ENCODE results near the gene HOXC5. TPM values are rescaled to one million over a fixed set of nuclear protein-coding genes. Genes with fewer than 3 reads are reported as not detected.

Gene HOXC5
- total RNA-seq, 3 donors from 2014 or later = not detected

DNA sequence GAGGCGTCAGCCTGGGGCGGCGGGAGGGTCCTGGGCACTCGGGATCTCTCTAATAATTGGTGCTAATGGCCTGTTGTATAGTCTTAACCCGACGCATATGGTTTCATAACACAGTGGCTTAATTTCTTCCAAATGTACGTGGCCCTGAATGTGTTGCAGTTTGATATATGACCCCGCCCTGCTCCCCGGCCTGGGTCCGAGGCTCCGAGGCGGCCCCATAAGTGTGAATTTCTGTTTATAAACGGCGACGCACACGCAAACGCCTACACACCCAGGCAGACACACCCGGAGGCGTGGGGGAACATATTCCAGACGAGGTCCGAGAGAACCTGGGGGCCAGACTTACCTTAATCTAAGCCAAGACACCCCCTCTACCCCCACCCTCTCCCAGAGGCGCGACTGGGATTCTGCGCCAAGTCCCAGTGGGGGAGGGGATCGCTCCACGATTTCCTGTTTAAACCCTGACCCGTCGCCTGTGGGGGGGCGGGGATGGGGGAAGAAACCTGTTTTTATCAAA is 14.3 kb upstream of the HOXC5 start:
- Mint-ChIP-seq H3K27me3 (ENCODE audit: low read depth) (peaks cover 75% of the 10 kb centered on the region), H3K4me1 (ENCODE audit: low read depth) (peaks cover 11% of the 10 kb centered on the region), H3K36me3 (ENCODE audit: insufficient read depth) (no peaks in the 10 kb centered on the region), H3K4me3 (no peak overlapping the region), H3K9me3 (no peaks in the 10 kb centered on the region)
- ATAC-seq = no peak
- DNase-seq = no peak

DNA sequence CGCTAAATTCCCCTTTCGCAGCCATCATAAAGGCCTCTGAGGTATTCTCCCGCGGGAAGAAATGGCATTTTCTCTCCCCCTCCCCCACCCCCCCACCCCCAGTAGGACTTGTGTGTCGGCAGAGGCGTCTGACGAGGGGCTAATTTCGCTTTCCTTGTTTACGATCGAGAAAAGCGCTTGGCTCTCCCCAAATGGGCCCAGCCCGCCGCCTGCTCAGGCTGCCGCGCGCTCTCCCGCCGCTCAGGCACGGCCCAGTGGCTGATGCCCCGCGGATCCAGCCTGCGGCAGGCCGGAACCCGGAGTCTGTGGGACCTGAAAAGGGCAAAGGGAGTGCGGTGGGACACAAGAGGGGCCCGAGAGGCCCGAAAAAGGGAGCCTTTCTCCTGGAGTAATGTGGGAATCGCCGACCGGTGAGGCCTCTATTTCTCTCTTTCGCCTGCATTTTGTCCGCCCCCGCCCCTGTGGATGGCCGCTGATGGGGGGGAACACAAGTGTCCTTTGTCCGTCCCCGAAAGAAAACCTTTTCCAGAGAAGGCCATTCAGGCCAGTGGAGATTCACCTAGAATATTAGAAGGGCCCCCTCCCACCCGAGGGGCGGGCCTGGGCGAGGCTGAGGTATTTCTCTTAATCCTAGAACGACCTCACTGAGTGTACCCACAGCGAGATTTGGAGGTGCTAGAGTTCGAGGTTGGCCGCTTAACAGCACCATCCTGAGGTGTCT is 13.6 kb upstream of the HOXC5 start:
- H3K27me3 Mint-ChIP-seq (ENCODE audit: low read depth) = peaks cover 74% of the 10 kb centered on the region
- H3K9me3 Mint-ChIP-seq = no peaks in the 10 kb centered on the region
- H3K36me3 Mint-ChIP-seq (ENCODE audit: insufficient read depth) = no peaks in the 10 kb centered on the region
- H3K4me1 Mint-ChIP-seq (ENCODE audit: low read depth) = peaks cover 11% of the 10 kb centered on the region
- no peak overlapping the region for H3K4me3 Mint-ChIP-seq
- ATAC-seq = no peak
- DNase-seq = no peak

DNA sequence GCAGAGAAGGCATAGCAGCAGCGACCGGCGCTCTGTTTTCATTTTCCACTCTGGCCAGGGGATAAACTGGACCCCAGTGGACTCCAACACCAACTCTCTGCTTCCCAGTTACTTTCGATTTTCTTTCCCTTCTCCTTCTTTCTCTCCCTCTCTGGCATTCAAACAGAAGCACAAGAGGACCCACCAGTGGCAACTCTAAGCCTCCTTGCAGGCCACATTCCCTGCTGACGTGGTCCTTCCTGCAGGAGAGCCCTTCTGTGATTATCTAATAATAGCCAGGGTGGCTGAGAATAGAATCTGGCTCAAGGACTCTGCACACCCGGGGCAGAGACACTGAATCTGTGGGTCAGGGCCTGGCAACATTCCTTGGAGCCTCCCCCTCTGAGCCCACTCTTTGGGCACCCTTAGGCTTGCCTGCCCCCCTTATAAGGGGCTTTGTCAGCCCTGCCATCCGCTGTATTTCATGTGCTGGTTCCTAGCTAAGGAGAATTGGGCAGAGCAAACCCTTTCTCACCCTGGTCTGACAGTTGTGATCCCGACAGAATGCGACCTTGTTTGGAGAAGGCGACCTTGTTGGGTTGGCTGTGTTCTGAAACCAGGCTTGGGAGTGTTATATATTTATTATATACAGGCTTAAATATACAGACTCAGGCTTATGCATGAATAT is 12.8 kb upstream of the HOXC5 start:
- Mint-ChIP-seq H3K4me1 (ENCODE audit: low read depth) (peaks cover 8% of the 10 kb centered on the region), H3K9me3 (no peaks in the 10 kb centered on the region), H3K36me3 (ENCODE audit: insufficient read depth) (no peaks in the 10 kb centered on the region), H3K4me3 (peak overlapping the region; percentile 11), H3K27me3 (ENCODE audit: low read depth) (peaks cover 68% of the 10 kb centered on the region)
- no peak for ATAC-seq
- no peak for DNase-seq

- Mint-ChIP-seq H3K27me3 (ENCODE audit: low read depth) (peaks cover 64% of the 10 kb centered on the region), H3K9me3 (no peaks in the 10 kb centered on the region), H3K36me3 (ENCODE audit: insufficient read depth) (no peaks in the 10 kb centered on the region), H3K4me3 (no peak overlapping the region), H3K4me1 (ENCODE audit: low read depth) (peaks cover 8% of the 10 kb centered on the region)
- no peak for DNase-seq
- no peak for ATAC-seq
These were observed 12.1 kb upstream of the HOXC5 start for GRCh38 chr12:54020591-54021405.

DNA sequence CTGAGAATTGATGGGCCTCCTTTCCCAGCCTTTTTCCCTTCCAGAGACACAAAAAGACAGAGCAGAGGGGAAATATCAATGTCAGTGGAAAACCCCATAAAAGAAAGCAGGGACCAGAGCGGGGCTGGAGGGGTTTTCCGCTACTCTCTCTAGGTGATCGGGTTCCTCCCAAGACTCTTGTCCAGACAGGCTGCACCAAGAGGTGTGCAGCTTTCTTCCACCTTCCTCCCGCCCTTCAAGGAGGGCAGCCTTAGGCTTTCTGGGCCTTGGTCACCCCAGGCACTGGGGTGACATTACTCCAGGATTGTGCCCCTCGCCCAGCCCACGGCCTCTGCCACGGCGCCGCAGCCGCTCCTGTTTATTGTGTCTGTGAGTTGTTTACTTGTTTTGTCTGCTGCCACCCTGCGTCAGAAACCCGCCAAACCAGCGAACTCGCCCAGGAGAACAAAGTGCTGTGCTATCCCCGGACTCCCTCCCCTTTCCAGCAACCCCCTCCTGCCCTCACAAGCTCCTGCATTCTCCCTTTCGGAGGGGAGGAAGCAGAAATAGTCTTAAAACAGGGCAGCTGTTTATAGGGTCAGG is 11.3 kb upstream of the HOXC5 start:
- no peak overlapping the region for H3K4me3 Mint-ChIP-seq
- no peaks in the 10 kb centered on the region for H3K9me3 Mint-ChIP-seq
- H3K36me3 Mint-ChIP-seq (ENCODE audit: insufficient read depth) = no peaks in the 10 kb centered on the region
- ATAC-seq (no peak), DNase-seq (no peak)
- H3K27me3 Mint-ChIP-seq (ENCODE audit: low read depth) = peaks cover 65% of the 10 kb centered on the region
- H3K4me1 Mint-ChIP-seq (ENCODE audit: low read depth) = peaks cover 8% of the 10 kb centered on the region

- ATAC-seq (no peak), DNase-seq (no peak)
- H3K36me3 Mint-ChIP-seq (ENCODE audit: insufficient read depth) = no peaks in the 10 kb centered on the region
- no peak overlapping the region for H3K4me3 Mint-ChIP-seq
- no peaks in the 10 kb centered on the region for H3K9me3 Mint-ChIP-seq
- peaks cover 6% of the 10 kb centered on the region for H3K4me1 Mint-ChIP-seq (ENCODE audit: low read depth)
- peaks cover 73% of the 10 kb centered on the region for H3K27me3 Mint-ChIP-seq (ENCODE audit: low read depth)
These were observed 9.6 kb upstream of the HOXC5 start for GRCh38 chr12:54022960-54023884.

DNA sequence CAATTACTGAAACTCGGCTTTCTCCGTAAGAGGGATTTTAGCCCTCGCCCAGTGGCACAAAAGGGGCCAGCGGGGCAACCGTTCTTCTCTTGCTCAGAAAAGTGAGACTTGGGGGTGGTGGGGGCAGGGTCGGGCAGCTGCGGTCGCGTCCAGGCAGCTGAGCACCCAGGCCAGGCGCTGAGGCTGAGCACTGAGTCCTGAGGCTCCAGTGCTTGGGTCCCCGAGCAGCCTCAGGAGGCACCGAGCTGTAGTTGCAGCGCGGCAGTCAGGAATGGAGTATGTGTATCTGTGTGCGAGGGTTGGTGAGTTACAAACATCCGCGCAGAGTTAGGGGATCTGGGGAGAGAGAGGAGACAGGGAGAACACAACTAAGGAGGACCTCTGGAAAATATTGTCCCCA is 8.7 kb upstream of the HOXC5 start:
- ATAC-seq (no peak), DNase-seq (no peak)
- no peak overlapping the region for H3K4me3 Mint-ChIP-seq
- no peaks in the 10 kb centered on the region for H3K9me3 Mint-ChIP-seq
- no peaks in the 10 kb centered on the region for H3K36me3 Mint-ChIP-seq (ENCODE audit: insufficient read depth)
- peaks cover 76% of the 10 kb centered on the region for H3K27me3 Mint-ChIP-seq (ENCODE audit: low read depth)
- peaks cover 9% of the 10 kb centered on the region for H3K4me1 Mint-ChIP-seq (ENCODE audit: low read depth)

GRCh38 chr12:54024581-54025305 is 8.1 kb upstream of the HOXC5 start:
- H3K4me3 Mint-ChIP-seq = no peak overlapping the region
- DNase-seq (no peak), ATAC-seq (no peak)
- H3K36me3 Mint-ChIP-seq (ENCODE audit: insufficient read depth) = no peaks in the 10 kb centered on the region
- H3K27me3 Mint-ChIP-seq (ENCODE audit: low read depth) = peaks cover 76% of the 10 kb centered on the region
- no peaks in the 10 kb centered on the region for H3K9me3 Mint-ChIP-seq
- H3K4me1 Mint-ChIP-seq (ENCODE audit: low read depth) = peaks cover 12% of the 10 kb centered on the region

DNA sequence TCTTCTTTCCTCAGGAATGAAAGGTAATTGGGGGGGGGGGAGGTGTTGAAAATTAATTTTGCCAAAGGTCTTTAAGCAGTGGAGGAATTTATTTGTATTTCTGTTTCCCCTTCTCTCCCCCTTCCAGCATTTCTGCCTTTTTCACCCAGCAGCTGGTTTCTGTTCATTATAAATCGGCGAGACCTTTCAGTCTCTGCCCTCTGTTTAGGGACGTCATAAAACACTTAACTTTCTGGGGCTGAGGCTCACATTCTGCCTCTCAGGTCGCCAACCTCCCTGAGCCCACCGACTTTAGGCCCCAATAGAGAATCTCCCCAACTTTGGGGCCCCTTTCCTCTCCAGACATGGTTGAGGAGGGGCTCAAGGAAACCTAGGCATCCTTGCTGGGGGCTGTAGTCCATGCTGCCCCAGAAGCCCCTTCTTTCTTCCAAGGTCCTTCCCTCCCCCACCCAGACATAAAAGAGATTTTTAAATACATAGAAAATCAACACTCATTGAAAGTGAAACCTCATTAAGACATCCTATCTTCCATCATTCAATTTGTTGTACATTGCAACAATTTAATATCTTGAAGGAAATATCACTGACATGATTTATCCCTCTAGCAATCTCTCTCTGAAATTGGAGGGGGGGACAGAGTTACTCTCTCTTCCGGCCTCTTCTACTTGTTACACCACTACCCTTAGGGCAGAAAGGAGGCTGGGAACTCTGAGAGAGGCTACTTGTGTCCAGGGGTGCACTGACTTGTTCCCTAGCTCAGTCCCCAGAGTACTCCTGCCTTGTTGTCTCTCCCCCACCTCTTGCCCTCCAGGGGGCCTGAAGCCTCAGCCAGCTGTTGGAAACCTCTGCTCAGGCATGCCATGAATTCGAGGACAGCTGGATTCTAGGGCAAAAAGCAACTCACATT is 7.1 kb upstream of the HOXC5 start:
- Mint-ChIP-seq H3K4me1 (ENCODE audit: low read depth) (peaks cover 10% of the 10 kb centered on the region), H3K36me3 (ENCODE audit: insufficient read depth) (no peaks in the 10 kb centered on the region), H3K27me3 (ENCODE audit: low read depth) (peaks cover 75% of the 10 kb centered on the region), H3K4me3 (no peak overlapping the region), H3K9me3 (no peaks in the 10 kb centered on the region)
- no peak for ATAC-seq
- no peak for DNase-seq

- Mint-ChIP-seq H3K27me3 (ENCODE audit: low read depth) (peaks cover 75% of the 10 kb centered on the region), H3K4me1 (ENCODE audit: low read depth) (peaks cover 10% of the 10 kb centered on the region), H3K9me3 (no peaks in the 10 kb centered on the region), H3K4me3 (no peak overlapping the region), H3K36me3 (ENCODE audit: insufficient read depth) (no peaks in the 10 kb centered on the region)
- DNase-seq (no peak), ATAC-seq (no peak)
These were observed 6.0 kb upstream of the HOXC5 start for GRCh38 chr12:54026640-54027441.

GRCh38 chr12:54027442-54027786 is 5.4 kb upstream of the HOXC5 start:
- no peaks in the 10 kb centered on the region for H3K9me3 Mint-ChIP-seq
- H3K27me3 Mint-ChIP-seq (ENCODE audit: low read depth) = peaks cover 75% of the 10 kb centered on the region
- peaks cover 10% of the 10 kb centered on the region for H3K4me1 Mint-ChIP-seq (ENCODE audit: low read depth)
- DNase-seq (no peak), ATAC-seq (no peak)
- H3K36me3 Mint-ChIP-seq (ENCODE audit: insufficient read depth) = no peaks in the 10 kb centered on the region
- no peak overlapping the region for H3K4me3 Mint-ChIP-seq

All from activated T-cell treated with anti-CD3 and anti-CD28 coated beads, Interleukin-2, amount 50 U/mL, for 4 hours (primary cell).